Neuronal stem cell (in vitro differentiated cells): ENCODE measurements around the gene THSD1.

Experiments
- DNase-seq: peaks from one replicate; pipeline ENCODE4 v3.0.0-alpha.2; 2013; ENCODE audit warnings: low spot score
- H2AFZ ChIP-seq: one replicate; pipeline ENCODE4 v1.6.1; 2013; ENCODE audit warnings: mild to moderate bottlenecking, low read length, inconsistent platforms
- H2AK5ac ChIP-seq: 2 replicates; pipeline ENCODE4 v1.6.1; 2013; ENCODE audit warnings: low read depth, mild to moderate bottlenecking, inconsistent platforms, low read length, moderate library complexity, mixed read lengths
- H2BK120ac ChIP-seq: 2 replicates; pipeline ENCODE4 v1.6.1; 2013; ENCODE audit warnings: low read depth, mild to moderate bottlenecking, inconsistent platforms, low read length, moderate library complexity, mixed read lengths
- H2BK12ac ChIP-seq: one replicate; pipeline ENCODE4 v1.6.1; 2013; ENCODE audit warnings: low read length, inconsistent platforms
- H2BK15ac ChIP-seq: 2 replicates; pipeline ENCODE4 v1.6.1; 2013; ENCODE audit warnings: mild to moderate bottlenecking, low read length, inconsistent platforms, mixed read lengths
- H2BK5ac ChIP-seq: one replicate; pipeline ENCODE4 v1.6.1; 2013; ENCODE audit warnings: inconsistent platforms, mild to moderate bottlenecking, low read length, moderate library complexity
- H3K14ac ChIP-seq: one replicate; pipeline ENCODE4 v1.6.1; 2013; ENCODE audit warnings: low read length, inconsistent platforms
- H3K18ac ChIP-seq: 2 replicates; pipeline ENCODE4 v1.6.1; 2013; ENCODE audit warnings: low read length, inconsistent platforms
- H3K23ac ChIP-seq: 2 replicates; pipeline ENCODE4 v1.6.1; 2013; ENCODE audit warnings: low read depth, mild to moderate bottlenecking, mixed read lengths, low read length, inconsistent platforms; ENCODE audit not compliant: poor library complexity
- H3K27ac ChIP-seq: replicated peaks from 3 replicates; pipeline ENCODE4 v1.5.1; 2013; ENCODE audit warnings: low read length, inconsistent platforms
- H3K27me3 ChIP-seq, 3 experiments: 2 replicates each; pipeline ENCODE4 v1.6.1; 2013; ENCODE audit warnings: low read length in 3 of 3, mild to moderate bottlenecking in 2 of 3, inconsistent platforms in 1 of 3, low read depth in 1 of 3, mixed read lengths in 1 of 3, moderate library complexity in 1 of 3; ENCODE audit not compliant: control insufficient read depth in 3 of 3, insufficient read depth in 3 of 3
- H3K36me3 ChIP-seq, 2 donors: replicated peaks in 1 of 2; 2 replicates each; pipeline ENCODE4 v1.6.1; 2013; ENCODE audit warnings: low read length in 2 of 2; ENCODE audit not compliant: control insufficient read depth in 2 of 2, insufficient read depth in 2 of 2
- H3K4ac ChIP-seq: 2 replicates; pipeline ENCODE4 v1.6.1; 2013; ENCODE audit warnings: inconsistent platforms, mild to moderate bottlenecking, low read length, moderate library complexity
- H3K4me1 ChIP-seq, 2 donors: 1 replicate in 1 of 2; 2 replicates in 1 of 2; pipeline ENCODE4 v1.6.1; 2013; ENCODE audit warnings: low read length in 2 of 2, low read depth in 1 of 2; ENCODE audit not compliant: control insufficient read depth in 2 of 2, insufficient read depth in 1 of 2
- H3K4me2 ChIP-seq: one replicate; pipeline ENCODE4 v1.6.1; 2013; ENCODE audit warnings: mild to moderate bottlenecking, low read length, inconsistent platforms; ENCODE audit not compliant: insufficient read depth, poor library complexity, severe bottlenecking
- H3K4me3 ChIP-seq, 2 donors: 2 replicates each; pipeline ENCODE4 v1.5.1; 2013; ENCODE audit warnings: low read length in 2 of 2, mild to moderate bottlenecking in 2 of 2, inconsistent platforms in 1 of 2, moderate library complexity in 1 of 2
- H3K79me1 ChIP-seq: one replicate; pipeline ENCODE4 v1.6.1; 2013; ENCODE audit warnings: low read depth, mild to moderate bottlenecking, inconsistent platforms, low read length, moderate library complexity
- H3K9ac ChIP-seq: one replicate; pipeline ENCODE4 v1.6.1; 2013; ENCODE audit warnings: mild to moderate bottlenecking, low read depth, low read length, inconsistent platforms; ENCODE audit not compliant: poor library complexity
- H3K9me3 ChIP-seq, 2 donors: replicated peaks in 1 of 2; 2 replicates each; pipeline versions ENCODE3 to v1.6.1; 2013; ENCODE audit warnings: low read length in 2 of 2, mild to moderate bottlenecking in 2 of 2, inconsistent platforms in 1 of 2, low read depth in 1 of 2, mixed read lengths in 1 of 2, moderate library complexity in 1 of 2; ENCODE audit not compliant: control insufficient read depth in 2 of 2, insufficient read depth in 1 of 2
- H4K8ac ChIP-seq: one replicate; pipeline ENCODE4 v1.6.1; 2013; ENCODE audit warnings: low read depth, mild to moderate bottlenecking, inconsistent platforms, low read length, moderate library complexity
- H4K91ac ChIP-seq: one replicate; pipeline ENCODE4 v1.6.1; 2013; ENCODE audit warnings: low read length, low read depth, mild to moderate bottlenecking, inconsistent platforms; ENCODE audit not compliant: poor library complexity
- WGBS, 2 donors: extraction: QIAGEN DNeasy Blood & Tissue Kit; methylation state at CpG; one replicate each; pipeline ENCODE4 v1.1.7; 2013; ENCODE audit warnings: missing lambda C conversion rate in 2 of 2, mixed read lengths in 1 of 2; ENCODE audit not compliant: insufficient read length in 2 of 2, insufficient replicate concordance in 1 of 2; ENCODE audit errors: extremely low coverage in 2 of 2; 5-methylcytosine and 5-hydroxymethylcytosine counted together

Gene THSD1

GRCh38 chr13:52447354-52447753 is 41.4 kb upstream of the THSD1 start:
- H3K27ac ChIP-seq = no peak overlapping the region
- no peak overlapping the region for H3K4me3 ChIP-seq
- H3K79me1 ChIP-seq = peaks cover 5% of the 10 kb centered on the region
- peaks cover 3 to 4% of the 10 kb centered on the region in 2 donors for H3K4me1 ChIP-seq
- H3K9ac ChIP-seq = no peak overlapping the region
- no peak overlapping the region for H3K14ac ChIP-seq
- no peak for DNase-seq
- H3K23ac ChIP-seq = no peak overlapping the region
- no peak overlapping the region for H2BK15ac ChIP-seq
- H3K18ac ChIP-seq = no peak overlapping the region
- H3K4me2 ChIP-seq = no peak overlapping the region
- peaks cover 0 to 42% of the 10 kb centered on the region in 2 donors for H3K36me3 ChIP-seq
- H3K9me3 ChIP-seq = no peaks in the 10 kb centered on the region
- H3K4ac ChIP-seq = no peak overlapping the region
- no peak overlapping the region for H4K8ac ChIP-seq
- no CpG with 5 or more reads among the region's 2 CpGs for WGBS, 2 donors
- H2BK120ac ChIP-seq = no peak overlapping the region
- no peak overlapping the region for H2BK5ac ChIP-seq
- no peak overlapping the region for H2AFZ ChIP-seq
- H4K91ac ChIP-seq = no peak overlapping the region
- no peak overlapping the region for H2AK5ac ChIP-seq
- no peak overlapping the region for H2BK12ac ChIP-seq
- no peaks in the 10 kb centered on the region for H3K27me3 ChIP-seq

- Histone ChIP-seq H3K23ac (no peak overlapping the region), H3K4me3 (no peak overlapping the region), H2AK5ac (no peak overlapping the region), H3K14ac (no peak overlapping the region), H2BK120ac (no peak overlapping the region), H3K9me3 (no peaks in the 10 kb centered on the region), H3K27ac (no peak overlapping the region), H2AFZ (no peak overlapping the region), H3K4ac (no peak overlapping the region), H3K79me1 (peaks cover 5% of the 10 kb centered on the region), H2BK15ac (no peak overlapping the region), H2BK5ac (no peak overlapping the region), H3K36me3 (peaks cover 0 to 53% of the 10 kb centered on the region in 2 donors), H4K8ac (no peak overlapping the region), H3K4me2 (no peak overlapping the region), H4K91ac (no peak overlapping the region), H3K4me1 (peaks cover 3 to 4% of the 10 kb centered on the region in 2 donors), H2BK12ac (no peak overlapping the region), H3K18ac (no peak overlapping the region), H3K27me3 (no peaks in the 10 kb centered on the region), H3K9ac (no peak overlapping the region)
- no peak for DNase-seq
- no CpG with 5 or more reads among the region's 1 CpG for WGBS, 2 donors
Observed at GRCh38 chr13:52446265-52446664, 40.3 kb upstream of the THSD1 start.

GRCh38 chr13:52432456-52432855 is 26.5 kb upstream of the THSD1 start:
- Histone ChIP-seq H3K23ac (no peak overlapping the region), H3K4me3 (no peak overlapping the region), H3K36me3 (peaks cover 3 to 89% of the 10 kb centered on the region in 2 donors), H3K4me1 (no peaks in the 10 kb centered on the region), H2AK5ac (no peak overlapping the region), H3K14ac (no peak overlapping the region), H4K91ac (no peak overlapping the region), H3K9ac (no peak overlapping the region), H2BK120ac (no peak overlapping the region), H3K4me2 (no peak overlapping the region), H3K27me3 (no peaks in the 10 kb centered on the region), H3K4ac (no peak overlapping the region), H2BK15ac (no peak overlapping the region), H2AFZ (no peak overlapping the region), H2BK5ac (no peak overlapping the region), H3K79me1 (no peaks in the 10 kb centered on the region), H3K9me3 (no peaks in the 10 kb centered on the region), H4K8ac (no peak overlapping the region), H3K27ac (no peak overlapping the region), H2BK12ac (no peak overlapping the region), H3K18ac (no peak overlapping the region)
- DNase-seq = no peak
- no CpG with 5 or more reads among the region's 2 CpGs for WGBS, 2 donors

- H3K9me3 ChIP-seq = no peaks in the 10 kb centered on the region
- H2AK5ac ChIP-seq = no peak overlapping the region
- H3K18ac ChIP-seq = no peak overlapping the region
- no peak overlapping the region for H3K4ac ChIP-seq
- H3K79me1 ChIP-seq = no peaks in the 10 kb centered on the region
- H2AFZ ChIP-seq = no peak overlapping the region
- H3K4me2 ChIP-seq = no peak overlapping the region
- no peak overlapping the region for H3K9ac ChIP-seq
- H3K36me3 ChIP-seq = peaks cover 6 to 84% of the 10 kb centered on the region in 2 donors
- no peak overlapping the region for H3K4me3 ChIP-seq
- H4K8ac ChIP-seq = no peak overlapping the region
- WGBS, 2 donors = no CpG with 5 or more reads among the region's 2 CpGs
- no peak overlapping the region for H3K14ac ChIP-seq
- no peak overlapping the region for H2BK15ac ChIP-seq
- H3K27ac ChIP-seq = no peak overlapping the region
- DNase-seq = no peak
- no peak overlapping the region for H2BK5ac ChIP-seq
- no peak overlapping the region for H3K23ac ChIP-seq
- H3K4me1 ChIP-seq = no peaks in the 10 kb centered on the region
- H2BK12ac ChIP-seq = no peak overlapping the region
- no peak overlapping the region for H4K91ac ChIP-seq
- no peaks in the 10 kb centered on the region for H3K27me3 ChIP-seq
- no peak overlapping the region for H2BK120ac ChIP-seq
Observed at GRCh38 chr13:52428295-52428694, 22.3 kb upstream of the THSD1 start.
